Activated CD4-positive, alpha-beta T cell treated with anti-CD3 and anti-CD28 coated beads, Interleukin-2, amount 10 ng/mL, durations not matched to agents 24 days and 14 days (primary cell): Measurements from ENCODE around the gene TSC22D2. TPM values are rescaled to one million over a fixed set of nuclear protein-coding genes. Genes with fewer than 3 reads are reported as not detected.

Experiments used
- DNase-seq: peaks from one replicate; pipeline ENCODE4 v3.0.0; 2022
- H3K27ac Mint-ChIP-seq: one replicate; pipeline ENCODE4 v1.8.0; 2022; ENCODE audit warnings: mild to moderate bottlenecking, mixed read lengths
- H3K27me3 Mint-ChIP-seq: one replicate; pipeline ENCODE4 v1.8.0; 2022; ENCODE audit warnings: mixed read lengths
- H3K36me3 Mint-ChIP-seq: one replicate; pipeline ENCODE4 v1.8.0; 2022; ENCODE audit warnings: low read depth, mild to moderate bottlenecking, mixed read lengths
- H3K4me1 Mint-ChIP-seq: one replicate; pipeline ENCODE4 v1.8.0; 2021; ENCODE audit warnings: mixed read lengths
- H3K4me3 Mint-ChIP-seq: one replicate; pipeline ENCODE4 v1.8.0; 2022; ENCODE audit warnings: mild to moderate bottlenecking, moderate library complexity, mixed read lengths
- H3K9me3 Mint-ChIP-seq: one replicate; pipeline ENCODE4 v1.8.0; 2021; ENCODE audit warnings: mixed read lengths
- intact Hi-C: fragments of 100-400 bp; cut with micrococcal nuclease; formaldehyde crosslinking; loops from one replicate; pipeline ENCODE4 v1.15.1; 2023
- total RNA-seq: library from RNA; stranded (reverse); gene quantifications from 2 replicates; pipeline ENCODE4 v1.2.3, GENCODE V29; 2022

TSC22D2 gene
- total RNA-seq, 1 donor from 2014 or later, result 16.4 TPM

DNA sequence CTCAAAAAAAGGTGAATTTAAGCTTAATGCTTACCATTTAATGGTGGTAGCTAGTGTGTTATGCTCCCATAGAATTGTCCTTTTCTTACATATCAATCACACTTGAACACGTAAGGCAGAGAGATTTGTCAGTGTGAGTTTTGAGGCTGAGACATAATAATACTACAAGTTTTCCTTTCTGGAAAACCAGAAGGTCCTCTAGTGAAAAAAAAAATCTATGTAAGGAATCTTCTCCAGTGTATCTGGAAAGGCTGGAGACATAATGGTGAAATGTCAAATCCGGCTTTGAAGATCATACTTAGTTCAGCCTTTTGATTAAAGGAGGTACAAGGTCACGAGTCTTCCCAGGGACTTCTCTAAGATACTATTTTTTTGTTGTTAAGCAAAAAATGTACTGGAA lies 3.4 kb downstream of the TSC22D2 start:
- peak overlapping the region; percentile 81 for H3K4me3 Mint-ChIP-seq
- H3K4me1 Mint-ChIP-seq, result peaks cover 41% of the 10 kb centered on the region
- intact Hi-C loops, result loop anchor here (1.0 to 10.0 kb wide), 4 partner anchors 291 to 597 kb away; partner anchors contain the start of genes ERICH6, PFN2 and RNF13
- H3K27ac Mint-ChIP-seq, result peak overlapping the region; percentile 0
- peaks cover 2% of the 10 kb centered on the region for H3K27me3 Mint-ChIP-seq
- no peak for DNase-seq
- H3K36me3 Mint-ChIP-seq, result peaks cover 39% of the 10 kb centered on the region
- no peaks in the 10 kb centered on the region for H3K9me3 Mint-ChIP-seq

DNA sequence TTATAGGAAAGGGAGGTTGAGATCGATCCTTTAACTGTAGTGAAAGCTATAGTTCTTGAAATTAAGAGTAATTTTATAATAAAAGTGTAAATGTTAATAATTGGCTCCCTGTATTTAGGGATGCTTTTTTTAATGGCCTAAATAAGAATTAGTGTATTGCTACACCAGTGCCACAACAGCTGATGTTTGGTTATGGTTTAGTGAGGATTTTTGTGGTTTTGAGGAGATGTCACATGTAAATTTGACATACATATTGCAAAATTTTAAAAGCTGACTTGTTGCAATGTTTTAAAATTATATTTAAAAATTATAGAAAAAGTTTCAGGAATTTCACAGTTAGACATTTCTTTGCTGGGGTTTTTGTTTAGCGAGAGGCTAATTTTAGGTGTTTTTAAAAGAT lies 3.9 kb downstream of the TSC22D2 start:
- H3K4me1 Mint-ChIP-seq, result peaks cover 41% of the 10 kb centered on the region
- H3K9me3 Mint-ChIP-seq, result no peaks in the 10 kb centered on the region
- peaks cover 39% of the 10 kb centered on the region for H3K36me3 Mint-ChIP-seq
- no peak for DNase-seq
- H3K27me3 Mint-ChIP-seq, result no peaks in the 10 kb centered on the region
- peak overlapping the region; percentile 0 for H3K27ac Mint-ChIP-seq
- intact Hi-C loops, result loop anchor here (1.0 to 10.0 kb wide), 4 partner anchors 290 to 597 kb away; partner anchors contain the start of genes ERICH6, PFN2 and RNF13
- peak overlapping the region; percentile 81 for H3K4me3 Mint-ChIP-seq

DNA sequence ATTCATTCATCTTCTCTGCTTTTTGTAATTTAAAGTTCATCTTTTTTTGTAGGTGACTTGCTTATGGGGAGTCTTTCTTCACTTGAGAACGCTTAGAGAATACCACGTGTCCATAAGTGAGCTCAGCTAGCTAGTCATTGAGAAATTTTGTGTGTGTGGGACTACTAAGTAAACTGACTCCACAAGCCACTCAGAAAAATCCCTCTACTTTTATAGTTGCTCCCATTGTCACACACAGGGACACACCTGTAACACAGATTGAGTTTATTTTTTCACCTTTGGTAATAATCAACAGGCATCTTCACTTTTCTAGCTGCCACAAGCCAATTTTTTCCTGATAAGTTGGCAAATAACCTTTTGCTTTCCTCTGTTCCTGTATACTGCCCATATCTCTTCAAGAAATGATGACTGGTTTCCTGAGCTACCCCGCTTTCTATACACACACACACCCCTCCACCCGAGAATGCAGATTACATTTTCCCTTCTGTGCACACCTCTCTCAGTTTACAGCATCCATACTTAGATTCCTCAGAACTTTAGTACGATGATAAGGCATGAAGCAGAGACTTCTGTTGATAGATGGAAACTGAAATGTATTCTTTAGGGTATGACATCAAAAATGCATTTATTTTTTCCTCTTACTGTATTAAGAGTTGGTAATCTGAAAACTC lies 4.6 kb downstream of the TSC22D2 start:
- Mint-ChIP-seq H3K27me3 (no peaks in the 10 kb centered on the region), H3K9me3 (no peaks in the 10 kb centered on the region), H3K36me3 (peaks cover 45% of the 10 kb centered on the region), H3K4me1 (peaks cover 45% of the 10 kb centered on the region), H3K27ac (peak overlapping the region; percentile 56), H3K4me3 (peak overlapping the region; percentile 81)
- DNase-seq, result peak; percentile 67
- intact Hi-C loops, result loop anchor here (5.0 to 10.0 kb wide), 3 partner anchors 290 to 598 kb away; partner anchors contain the start of genes ERICH6, PFN2 and RNF13

DNA sequence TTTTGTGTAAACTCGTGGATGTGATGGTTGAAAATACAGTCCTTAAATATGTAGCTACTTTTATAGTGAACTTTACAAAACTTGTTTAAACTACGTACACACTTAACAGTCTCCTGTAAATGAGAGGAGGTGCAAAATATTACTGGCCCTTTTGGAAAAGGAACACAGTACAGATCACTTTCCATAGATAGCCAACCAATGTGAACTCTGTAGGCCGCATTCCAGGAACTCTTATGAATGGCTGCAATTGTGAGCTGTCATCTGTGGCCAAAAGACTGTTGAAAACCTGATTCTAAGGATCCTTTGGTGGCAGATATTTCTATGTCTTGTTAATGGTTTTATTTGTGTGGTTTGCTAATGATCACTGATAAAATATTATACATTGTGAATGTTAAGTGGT lies 6.2 kb downstream of the TSC22D2 start:
- Mint-ChIP-seq H3K4me1 (peaks cover 47% of the 10 kb centered on the region), H3K27me3 (no peaks in the 10 kb centered on the region), H3K9me3 (no peaks in the 10 kb centered on the region), H3K36me3 (peaks cover 50% of the 10 kb centered on the region), H3K4me3 (peak overlapping the region; percentile 61), H3K27ac (no peak overlapping the region)
- DNase-seq, result no peak
- intact Hi-C loops, result loop anchor here (5.0 to 10.0 kb wide), 3 partner anchors 288 to 599 kb away; partner anchors contain the start of genes ERICH6, PFN2 and RNF13

DNA sequence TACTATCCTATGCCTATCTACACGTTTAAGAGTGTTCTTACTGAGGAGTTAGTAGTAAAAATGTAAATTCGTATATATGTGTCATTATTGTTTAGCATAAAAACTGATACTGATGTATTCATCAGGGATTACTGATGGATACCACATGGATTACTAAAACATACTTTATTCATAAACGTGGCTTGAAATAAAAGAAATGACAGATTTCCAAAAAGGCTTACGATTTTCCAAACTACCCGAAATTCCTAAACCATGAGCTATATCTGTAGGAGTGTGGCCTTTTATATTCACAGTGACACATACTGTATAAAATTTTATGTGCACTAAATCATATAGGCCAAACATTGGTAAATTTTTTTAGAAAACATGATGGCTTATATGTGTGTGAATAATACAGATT lies 6.9 kb downstream of the TSC22D2 start:
- H3K27me3 Mint-ChIP-seq, result no peaks in the 10 kb centered on the region
- no peaks in the 10 kb centered on the region for H3K9me3 Mint-ChIP-seq
- peaks cover 50% of the 10 kb centered on the region for H3K36me3 Mint-ChIP-seq
- peaks cover 50% of the 10 kb centered on the region for H3K4me1 Mint-ChIP-seq
- H3K4me3 Mint-ChIP-seq, result peak overlapping the region; percentile 61
- intact Hi-C loops, result loop anchor here (5.0 to 10.0 kb wide), 4 partner anchors 287 to 792 kb away; partner anchors contain the start of genes ERICH6, PFN2 and RNF13
- no peak overlapping the region for H3K27ac Mint-ChIP-seq
- no peak for DNase-seq

DNA sequence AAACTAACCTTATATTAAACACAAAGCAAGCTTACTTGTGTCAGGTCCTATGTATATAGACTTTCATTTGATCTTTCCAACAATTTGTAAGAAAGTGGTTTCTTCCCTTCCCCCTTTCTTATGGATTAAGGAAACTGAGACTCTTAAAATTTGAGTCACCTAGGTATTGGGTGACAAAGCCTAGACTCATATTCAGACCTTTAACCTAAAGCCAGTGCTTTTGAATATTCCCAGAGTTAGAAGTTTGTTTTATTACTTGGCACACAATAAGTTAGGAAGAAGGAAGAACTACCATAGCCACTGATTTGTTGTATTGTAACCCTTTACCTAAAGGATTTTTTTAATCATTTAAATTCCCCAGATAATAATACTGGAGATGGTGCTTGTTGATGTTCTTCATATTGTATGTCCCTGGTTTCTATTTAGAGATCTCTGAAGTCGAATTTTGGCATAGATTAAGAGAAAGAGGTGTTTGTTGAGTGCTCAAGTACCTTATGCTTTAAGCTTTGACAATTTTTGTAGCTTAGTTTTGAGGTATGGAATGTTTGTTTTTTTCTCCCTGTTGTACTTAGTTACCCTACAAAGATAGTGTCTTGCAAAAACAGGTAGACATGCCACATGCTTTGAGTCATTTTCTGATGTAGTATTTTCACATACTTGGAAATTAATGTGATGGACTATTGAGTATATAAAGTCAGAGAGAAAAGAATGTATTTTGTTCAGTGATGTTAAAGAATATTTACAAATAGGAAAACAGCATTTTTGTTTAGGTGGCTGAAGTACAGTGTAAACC lies 11.2 kb downstream of the TSC22D2 start:
- Mint-ChIP-seq H3K4me3 (no peak overlapping the region), H3K9me3 (no peaks in the 10 kb centered on the region), H3K36me3 (peaks cover 32% of the 10 kb centered on the region), H3K27me3 (no peaks in the 10 kb centered on the region), H3K27ac (no peak overlapping the region), H3K4me1 (peaks cover 34% of the 10 kb centered on the region)
- no peak for DNase-seq
- intact Hi-C loops, result loop anchor here (5.0 to 10.0 kb wide), 3 partner anchors 444 to 788 kb away; partner anchors contain the start of genes PFN2 and RNF13

DNA sequence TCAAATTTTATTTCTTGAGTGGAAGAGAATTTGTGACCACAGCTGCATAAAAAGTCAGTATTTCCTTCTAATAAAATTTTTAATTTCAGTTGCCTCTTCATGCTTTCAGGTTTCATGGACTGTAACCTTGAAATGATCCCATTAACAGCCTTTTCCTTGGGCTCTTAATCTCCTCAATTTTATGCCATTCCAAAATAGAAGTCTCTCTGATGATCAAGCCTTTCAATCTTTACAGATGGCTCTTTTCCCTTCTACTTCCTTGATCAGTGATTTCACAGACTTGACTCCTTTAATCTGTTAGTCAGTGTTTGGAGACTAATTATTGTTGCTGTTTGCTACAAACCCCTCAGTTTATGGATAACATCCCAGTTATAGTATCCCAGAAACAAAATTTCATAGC lies 11.9 kb downstream of the TSC22D2 start:
- H3K9me3 Mint-ChIP-seq, result no peaks in the 10 kb centered on the region
- no peaks in the 10 kb centered on the region for H3K27me3 Mint-ChIP-seq
- peaks cover 26% of the 10 kb centered on the region for H3K36me3 Mint-ChIP-seq
- H3K27ac Mint-ChIP-seq, result no peak overlapping the region
- DNase-seq, result no peak
- H3K4me1 Mint-ChIP-seq, result peaks cover 28% of the 10 kb centered on the region
- intact Hi-C loops, result loop anchor here (5.0 to 10.0 kb wide), 3 partner anchors 445 to 787 kb away; partner anchors contain the start of genes PFN2 and RNF13
- no peak overlapping the region for H3K4me3 Mint-ChIP-seq

DNA sequence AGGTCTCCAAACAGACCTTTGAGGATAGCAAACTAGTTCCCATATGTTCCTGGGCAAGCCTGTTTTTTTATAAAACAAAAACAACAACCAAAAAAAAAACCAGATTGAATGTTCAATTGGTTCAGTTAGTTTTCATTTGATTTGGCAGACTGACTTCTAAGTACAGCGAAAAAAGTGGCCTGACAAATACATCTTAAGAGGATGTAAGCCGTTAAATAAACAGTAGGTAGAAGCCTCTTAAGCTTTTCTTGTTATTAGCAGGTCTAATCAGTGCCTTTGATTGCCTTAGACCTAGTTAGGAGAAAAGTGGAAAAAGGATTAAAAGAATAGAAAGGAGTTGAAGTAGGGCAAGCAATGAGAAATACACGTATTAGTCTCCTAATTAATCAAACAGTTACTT lies 13.2 kb downstream of the TSC22D2 start:
- no peak for DNase-seq
- no peak overlapping the region for H3K4me3 Mint-ChIP-seq
- peaks cover 21% of the 10 kb centered on the region for H3K36me3 Mint-ChIP-seq
- no peak overlapping the region for H3K27ac Mint-ChIP-seq
- peaks cover 21% of the 10 kb centered on the region for H3K4me1 Mint-ChIP-seq
- intact Hi-C loops, result no loop called here
- H3K27me3 Mint-ChIP-seq, result no peaks in the 10 kb centered on the region
- no peaks in the 10 kb centered on the region for H3K9me3 Mint-ChIP-seq

DNA sequence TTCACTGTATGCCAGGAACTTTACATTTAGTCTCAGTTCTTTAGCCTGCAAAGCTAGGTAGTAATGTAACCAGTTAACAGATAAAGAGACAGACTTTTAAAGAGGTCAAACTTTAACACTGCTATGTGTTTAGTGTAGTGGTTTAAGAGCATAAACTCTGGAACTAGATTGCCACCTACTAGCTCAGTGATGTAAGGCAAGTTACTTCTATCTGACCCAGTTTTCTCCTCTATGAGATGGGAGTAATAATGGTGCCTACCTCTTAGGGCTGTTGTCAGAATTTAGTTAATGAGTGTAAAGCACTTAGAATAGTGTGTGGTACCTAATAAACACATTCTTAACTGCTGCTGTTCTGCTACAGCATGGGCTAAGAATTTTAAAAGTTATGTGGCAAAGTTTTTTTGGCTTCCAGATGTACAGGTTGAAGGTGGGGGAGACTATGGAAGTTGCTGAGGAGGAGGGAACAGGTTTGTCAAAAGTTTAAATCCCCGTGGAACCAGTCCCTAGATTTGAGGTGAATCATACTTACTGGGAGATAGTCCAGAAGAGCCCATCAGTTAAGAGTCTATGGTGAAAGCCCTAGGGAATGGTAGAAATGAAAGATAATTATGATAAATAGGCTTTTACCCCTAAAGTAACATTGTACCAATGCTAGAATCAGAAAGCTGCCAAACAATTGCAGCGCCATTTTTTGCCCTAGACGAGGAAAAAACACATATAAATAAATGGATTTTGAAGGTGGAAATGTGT lies 13.9 kb downstream of the TSC22D2 start:
- no peak overlapping the region for H3K27ac Mint-ChIP-seq
- H3K4me1 Mint-ChIP-seq, result peaks cover 23% of the 10 kb centered on the region
- no peaks in the 10 kb centered on the region for H3K9me3 Mint-ChIP-seq
- no peak overlapping the region for H3K4me3 Mint-ChIP-seq
- H3K36me3 Mint-ChIP-seq, result peaks cover 24% of the 10 kb centered on the region
- intact Hi-C loops, result no loop called here
- no peaks in the 10 kb centered on the region for H3K27me3 Mint-ChIP-seq
- DNase-seq, result no peak

DNA sequence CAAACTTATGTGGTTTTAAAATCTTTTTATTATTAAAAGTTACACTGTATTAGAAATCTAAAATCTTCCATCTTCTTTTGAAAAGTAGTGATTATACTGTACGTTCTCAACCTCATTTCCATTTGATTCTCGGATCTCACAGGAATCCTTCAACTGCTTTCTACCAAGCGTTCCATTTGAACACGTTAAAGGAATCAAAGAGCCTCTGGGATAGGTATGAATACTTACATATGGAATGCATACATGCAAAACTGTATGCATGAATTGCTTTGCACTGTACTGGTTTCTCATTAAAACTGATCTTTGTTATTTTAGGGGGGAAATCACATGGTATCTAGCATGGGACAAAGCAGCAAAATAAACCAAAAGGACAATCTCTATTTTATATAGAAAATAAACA lies 14.8 kb downstream of the TSC22D2 start:
- DNase-seq, result no peak
- intact Hi-C loops, result no loop called here
- H3K4me1 Mint-ChIP-seq, result peaks cover 15% of the 10 kb centered on the region
- H3K36me3 Mint-ChIP-seq, result peaks cover 19% of the 10 kb centered on the region
- H3K27ac Mint-ChIP-seq, result no peak overlapping the region
- H3K4me3 Mint-ChIP-seq, result no peak overlapping the region
- H3K27me3 Mint-ChIP-seq, result no peaks in the 10 kb centered on the region
- H3K9me3 Mint-ChIP-seq, result no peaks in the 10 kb centered on the region

DNA sequence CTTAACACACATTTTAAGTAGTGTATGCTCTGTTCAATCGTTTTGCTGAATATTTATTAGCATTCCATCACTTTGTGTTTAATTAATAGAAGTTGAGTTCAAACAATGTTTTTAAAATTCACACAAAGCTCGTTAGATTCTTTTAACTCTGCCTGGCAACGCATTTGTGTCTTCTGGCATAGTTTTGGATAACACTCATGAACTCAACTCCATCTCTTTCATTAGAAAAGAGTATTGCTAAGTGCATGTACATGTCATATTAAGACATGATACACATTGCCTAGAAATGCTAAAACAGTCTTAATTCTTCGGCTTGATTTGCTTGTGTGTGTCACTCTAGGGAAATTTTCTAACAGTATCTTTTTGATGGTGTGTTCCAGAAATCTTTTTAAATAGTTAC lies 15.7 kb downstream of the TSC22D2 start:
- Mint-ChIP-seq H3K9me3 (no peaks in the 10 kb centered on the region), H3K27me3 (no peaks in the 10 kb centered on the region), H3K4me3 (no peak overlapping the region), H3K36me3 (peaks cover 21% of the 10 kb centered on the region), H3K4me1 (peaks cover 16% of the 10 kb centered on the region), H3K27ac (no peak overlapping the region)
- DNase-seq, result no peak
- intact Hi-C loops, result no loop called here

DNA sequence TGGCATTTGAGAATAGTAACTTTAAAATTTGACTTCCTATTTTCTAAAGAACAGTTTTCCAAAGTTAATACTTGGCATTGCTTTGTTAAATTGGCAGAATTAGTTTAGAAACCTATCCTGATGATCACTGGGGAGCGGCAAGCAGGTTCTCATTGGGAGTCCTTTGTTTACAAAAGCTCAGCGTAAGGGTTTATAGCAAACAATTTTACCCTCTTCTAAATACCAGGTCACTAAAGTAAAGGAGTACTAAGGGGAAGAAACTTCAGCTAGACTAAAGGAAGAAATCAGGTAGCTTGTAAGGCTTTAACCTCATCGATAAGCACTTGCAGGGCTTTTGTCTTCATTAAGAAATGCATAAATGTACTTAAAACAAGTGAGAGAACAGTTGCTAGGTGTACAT lies 18.2 kb downstream of the TSC22D2 start:
- Mint-ChIP-seq H3K9me3 (no peaks in the 10 kb centered on the region), H3K27ac (no peak overlapping the region), H3K4me3 (no peak overlapping the region), H3K27me3 (no peaks in the 10 kb centered on the region), H3K4me1 (peaks cover 13% of the 10 kb centered on the region), H3K36me3 (peaks cover 29% of the 10 kb centered on the region)
- DNase-seq, result no peak
- intact Hi-C loops, result no loop called here

DNA sequence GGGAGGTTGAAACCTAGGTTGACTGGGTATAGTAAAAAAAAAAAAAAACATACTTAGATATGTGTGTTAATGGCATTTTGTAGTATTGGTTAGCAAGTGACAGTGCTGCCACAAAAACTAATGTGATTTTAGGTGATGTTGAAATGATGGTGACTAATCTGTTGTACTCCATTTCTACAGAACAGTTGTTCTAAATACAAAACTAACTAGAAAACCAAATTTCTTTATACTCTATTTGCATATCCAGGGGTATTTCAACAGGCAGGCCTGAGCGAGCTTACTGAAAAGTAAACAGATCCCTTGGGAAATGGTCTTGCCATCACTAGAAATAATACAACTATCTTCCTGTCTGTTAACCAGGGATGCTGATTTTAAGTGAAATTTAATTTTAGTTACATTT lies 20.5 kb downstream of the TSC22D2 start:
- H3K4me3 Mint-ChIP-seq, result no peak overlapping the region
- no peak for DNase-seq
- H3K9me3 Mint-ChIP-seq, result no peaks in the 10 kb centered on the region
- H3K27me3 Mint-ChIP-seq, result no peaks in the 10 kb centered on the region
- intact Hi-C loops, result no loop called here
- peaks cover 23% of the 10 kb centered on the region for H3K36me3 Mint-ChIP-seq
- peaks cover 11% of the 10 kb centered on the region for H3K4me1 Mint-ChIP-seq
- no peak overlapping the region for H3K27ac Mint-ChIP-seq
